Stomach (tissue), 9 donors: ENCODE measurements around the gene SIRT7. TPM values are rescaled to one million over a fixed set of nuclear protein-coding genes. Genes with fewer than 3 reads are reported as not detected.

Source experiments
- DNase-seq, 2 donors: peaks; one replicate each; pipeline versions ENCODE4 v3.0.0 to v3.0.0-alpha.2; 2013 to 2019
- H3K27ac ChIP-seq, 5 donors: fragments of 200-600 bp in 4 of 5; sonication (generic) in 4 of 5; one replicate each; pipeline ENCODE4 v1.5.1; 2013 to 2019; ENCODE audit warnings: mild to moderate bottlenecking in 1 of 5, moderate library complexity in 1 of 5
- H3K27me3 ChIP-seq, 3 donors: fragments of 200-600 bp; sonication (generic); one replicate each; pipeline ENCODE4 v1.5.1; 2017 to 2019; ENCODE audit warnings: mixed run types in 1 of 3
- H3K36me3 ChIP-seq, 4 donors: fragments of 200-600 bp; sonication (generic); 1 replicate in 3 of 4; 2 replicates in 1 of 4; pipeline ENCODE4 v1.5.1; 2016 to 2019
- H3K4me1 ChIP-seq, 4 donors: fragments of 200-600 bp; sonication (generic); one replicate each; pipeline ENCODE4 v1.5.1; 2016 to 2019
- H3K4me3 ChIP-seq, 4 donors: fragments of 200-600 bp; sonication (generic) in 3 of 4; one replicate each; pipeline ENCODE4 v1.5.1; 2016 to 2019; ENCODE audit warnings: mild to moderate bottlenecking in 1 of 4
- H3K9me3 ChIP-seq, 4 donors: fragments of 200-600 bp; sonication (generic); one replicate each; pipeline ENCODE4 v1.5.1; 2016 to 2019
- CTCF ChIP-seq, 7 experiments: fragments of 450-650 bp in 4 of 7; fragments of 200-600 bp in 3 of 7; sonication (generic) in 3 of 7; IDR thresholded peaks; one replicate each; pipeline ENCODE4 v1.5.1; 2016 to 2019; ENCODE audit warnings: antibody characterized with exemption in 7 of 7, control low read depth in 2 of 7, mild to moderate bottlenecking in 1 of 7
- EP300 ChIP-seq: sonication (generic); formaldehyde crosslinking; IDR thresholded peaks from one replicate; pipeline ENCODE4 v1.6.1; 2017; ENCODE audit warnings: antibody characterized with exemption
- POLR2A ChIP-seq, 4 donors: fragments of 450-650 bp; IDR thresholded peaks; one replicate each; pipeline ENCODE4 v1.6.1; 2016; ENCODE audit warnings: antibody characterized with exemption in 4 of 4, control low read depth in 2 of 4, mild to moderate bottlenecking in 1 of 4, moderate library complexity in 1 of 4
- POLR2AphosphoS5 ChIP-seq, 3 donors: sonication (generic); formaldehyde crosslinking; IDR thresholded peaks; one replicate each; pipeline ENCODE4 v1.6.1; 2016; ENCODE audit warnings: antibody characterized with exemption in 3 of 3
- WGBS, 5 donors: extraction: QIAGEN DNeasy Blood & Tissue Kit in 3 of 5; methylation state at CpG; one replicate each; pipeline versions ENCODE4 v1.1.5 to v1.1.7; 2013 to 2018; 5-methylcytosine and 5-hydroxymethylcytosine counted together
- intact Hi-C: fragments of 100-400 bp; cut with DNase I; formaldehyde crosslinking; loops from one replicate; pipeline ENCODE4 v1.15.1; 2023; ENCODE audit warnings: low total_unique reads
- polyA plus RNA-seq, 3 donors: library from polyadenylated mRNA; stranded (reverse); fragments of 200-250 nt; gene quantifications; one replicate each; pipeline ENCODE4 v1.2.3, GENCODE V29; 2013
- total RNA-seq, 5 donors: library from RNA; depleted of rRNA; stranded (reverse); fragments of >200 nt; gene quantifications; one replicate each; pipeline versions ENCODE4 v1.1.0 to v1.2.3, GENCODE V29; 2014 to 2016
- donor health status: healthy with polysubstance abuse.
- donor health status: Bipolar disorder and iron deficiency.
- donor health status: healthy.

The SIRT7 gene
- total and polyA plus RNA-seq, 8 donors = 18.2 to 128 (median 45.5) TPM

DNA sequence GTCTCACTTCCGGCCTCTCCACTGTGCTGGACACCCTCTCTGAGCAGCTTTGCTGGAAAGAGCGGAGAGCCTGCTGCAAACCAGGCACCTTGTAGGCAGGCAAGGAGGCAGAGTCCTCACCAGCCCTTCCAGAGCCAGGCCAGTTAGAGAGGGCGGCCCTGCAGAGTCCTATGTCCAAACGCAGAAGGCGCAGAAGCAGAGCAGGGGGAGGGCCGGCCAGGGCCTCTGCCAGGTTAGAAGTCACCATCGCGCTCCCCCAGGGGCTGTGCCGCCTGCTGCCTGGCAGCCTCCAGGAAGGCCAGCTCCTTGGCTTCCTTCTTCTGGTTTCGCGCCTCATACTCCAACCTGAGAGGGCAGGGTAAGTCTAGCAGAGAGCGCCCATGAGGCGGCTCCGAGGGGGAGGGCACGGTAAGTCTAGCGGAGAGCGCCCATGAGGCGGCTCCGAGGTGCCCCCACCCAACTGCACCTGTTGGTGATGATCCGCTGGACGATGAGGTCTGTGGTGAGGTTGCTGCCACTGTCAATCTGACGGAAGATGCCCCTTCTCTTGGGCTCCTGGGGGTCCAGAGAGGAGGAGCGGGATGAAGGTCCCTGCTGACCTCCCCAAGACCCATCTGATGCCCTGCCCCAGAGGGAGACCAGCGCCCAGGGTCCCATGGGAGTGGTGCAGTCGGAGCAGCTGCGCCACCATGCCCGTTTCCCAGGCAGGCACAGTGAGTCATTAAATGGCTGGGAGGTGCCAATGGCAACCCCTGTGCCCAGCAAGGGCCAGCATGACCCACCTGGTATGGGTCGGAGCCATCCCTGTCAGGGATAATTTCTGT lies 13.2 kb downstream of the SIRT7 start:
- Histone ChIP-seq H3K4me1 (peaks cover 13 to 41% (median 29%) of the 10 kb centered on the region in 4 donors), H3K36me3 (peaks cover 39 to 73% (median 65%) of the 10 kb centered on the region in 4 donors), H3K27ac (no peak overlapping the region), H3K9me3 (no peaks in the 10 kb centered on the region), H3K27me3 (peaks cover 0 to 25% (median 17%) of the 10 kb centered on the region in 3 donors), H3K4me3 (no peak overlapping the region)
- intact Hi-C loops = no loop called here
- TF ChIP-seq POLR2AphosphoS5 (IDR thresholded peaks at IDR 0.05) = no peak
- TF ChIP-seq EP300 = no peak
- TF ChIP-seq POLR2A (IDR thresholded peaks at IDR 0.05) = no peak
- TF ChIP-seq CTCF (IDR thresholded peaks at IDR 0.05) = no peak
- no peak for DNase-seq
- WGBS, 5 donors = 89 to 93% (median 91%) methylated on average over 19 to 28 of the region's 28 CpGs

DNA sequence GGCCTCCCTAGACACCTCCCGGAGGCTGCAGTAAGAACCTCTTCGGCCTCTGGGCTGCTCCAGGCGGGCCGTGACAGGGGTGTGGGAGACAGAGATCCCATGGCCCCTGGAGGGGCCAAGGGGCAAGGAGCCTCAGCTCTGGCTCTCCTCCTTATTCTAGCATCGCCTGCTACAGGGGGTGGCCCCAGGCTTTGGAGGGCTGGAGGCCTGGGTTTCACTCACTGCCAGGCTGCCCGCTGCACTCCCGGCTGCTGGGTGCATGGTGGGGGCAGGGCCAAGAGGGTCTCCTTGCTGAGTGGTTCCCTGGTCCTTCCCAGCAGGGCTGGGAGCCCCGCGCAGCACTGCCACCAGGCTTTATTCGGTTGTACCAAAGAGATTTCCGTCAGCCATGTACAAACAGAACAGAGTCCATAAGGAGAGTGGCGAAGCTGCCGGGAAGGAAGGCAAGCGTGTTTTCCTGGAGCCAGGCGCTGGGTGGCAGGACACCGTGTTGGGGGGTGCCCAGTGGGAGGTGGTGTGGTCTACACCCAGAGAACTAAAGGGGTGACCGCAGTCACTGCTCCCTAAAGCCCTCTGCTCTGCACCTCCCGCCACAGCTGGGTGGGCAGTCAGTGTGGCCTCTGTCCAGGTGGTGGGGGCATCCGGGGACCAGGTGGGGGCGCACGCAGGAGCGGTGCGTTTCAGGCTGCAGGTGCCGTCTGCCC lies 13.9 kb downstream of the SIRT7 start:
- Histone ChIP-seq H3K4me1 (peaks cover 13 to 33% (median 23%) of the 10 kb centered on the region in 4 donors), H3K27ac (no peak overlapping the region), H3K4me3 (no peak overlapping the region), H3K27me3 (peaks cover 0 to 25% (median 17%) of the 10 kb centered on the region in 3 donors), H3K36me3 (peaks cover 39 to 76% (median 71%) of the 10 kb centered on the region in 4 donors), H3K9me3 (no peaks in the 10 kb centered on the region)
- TF ChIP-seq POLR2A (IDR thresholded peaks at IDR 0.05) (no peak), CTCF (IDR thresholded peaks at IDR 0.05) (no peak), EP300 (no peak), POLR2AphosphoS5 (IDR thresholded peaks at IDR 0.05) (no peak)
- intact Hi-C loops = no loop called here
- WGBS, 5 donors = 94 to 96% (median 95%) methylated on average over 20 to 24 of the region's 24 CpGs
- no peak for DNase-seq

DNA sequence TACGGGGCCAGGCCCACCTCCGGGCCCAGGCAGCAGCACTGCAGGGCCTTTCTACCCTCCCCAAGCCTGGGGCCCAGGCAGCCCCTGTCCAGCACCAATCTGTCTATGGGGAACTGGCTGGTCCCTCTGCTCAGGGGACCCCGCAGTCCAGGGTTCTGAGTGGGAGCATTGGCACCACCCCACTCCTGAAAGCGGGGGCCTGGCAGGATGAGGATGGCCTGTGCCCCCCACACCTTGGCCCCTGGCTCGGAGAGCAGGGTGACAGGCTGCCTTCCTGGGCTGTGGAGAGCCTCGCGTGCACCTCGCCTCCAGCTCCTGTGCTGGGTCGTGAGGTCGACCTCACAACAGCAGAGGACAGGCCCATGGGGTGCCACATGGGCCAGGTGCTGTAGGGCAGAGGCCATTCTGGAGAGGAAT lies 14.6 kb downstream of the SIRT7 start:
- WGBS, 5 donors = 90 to 94% (median 91%) methylated on average over 5 to 10 of the region's 10 CpGs
- DNase-seq = no peak
- Histone ChIP-seq H3K27ac (no peak overlapping the region), H3K4me3 (no peak overlapping the region), H3K4me1 (peaks cover 13 to 27% (median 20%) of the 10 kb centered on the region in 4 donors), H3K27me3 (peaks cover 0 to 25% (median 17%) of the 10 kb centered on the region in 3 donors), H3K9me3 (no peaks in the 10 kb centered on the region), H3K36me3 (peaks cover 40 to 76% (median 71%) of the 10 kb centered on the region in 4 donors)
- TF ChIP-seq CTCF (IDR thresholded peaks at IDR 0.05) = no peak
- intact Hi-C loops = no loop called here

GRCh38 chr17:81902653-81903414 lies 15.1 kb downstream of the SIRT7 start:
- H3K27ac ChIP-seq = peak overlapping the region in 1 of 5 donors; percentile 1
- no peak for DNase-seq
- H3K27me3 ChIP-seq = peaks cover 0 to 25% (median 17%) of the 10 kb centered on the region in 3 donors
- H3K4me1 ChIP-seq = peaks cover 13 to 26% (median 19%) of the 10 kb centered on the region in 4 donors
- intact Hi-C loops = no loop called here
- H3K36me3 ChIP-seq = peaks cover 34 to 76% (median 71%) of the 10 kb centered on the region in 4 donors
- WGBS, 5 donors = 23 to 55% (median 28%) methylated on average over 8 to 47 of the region's 47 CpGs
- peak overlapping the region; percentile 39 to 49 (median 43) for H3K4me3 ChIP-seq
- TF ChIP-seq CTCF (IDR thresholded peaks at IDR 0.05) (no peak), POLR2A (IDR thresholded peaks at IDR 0.05) (no peak), EP300 (no peak), POLR2AphosphoS5 (IDR thresholded peaks at IDR 0.05) (no peak)
- no peaks in the 10 kb centered on the region for H3K9me3 ChIP-seq
